CD4-positive, alpha-beta T cell treated with Interleukin-2 at 100 ng/mL for 4 hours (primary cell): ENCODE data around the gene RALGAPA2.

Source experiments
- DNase-seq: peaks from one replicate; pipeline ENCODE4 v3.0.0-alpha.2; 2020; ENCODE audit warnings: low spot score

The RALGAPA2 gene

DNA sequence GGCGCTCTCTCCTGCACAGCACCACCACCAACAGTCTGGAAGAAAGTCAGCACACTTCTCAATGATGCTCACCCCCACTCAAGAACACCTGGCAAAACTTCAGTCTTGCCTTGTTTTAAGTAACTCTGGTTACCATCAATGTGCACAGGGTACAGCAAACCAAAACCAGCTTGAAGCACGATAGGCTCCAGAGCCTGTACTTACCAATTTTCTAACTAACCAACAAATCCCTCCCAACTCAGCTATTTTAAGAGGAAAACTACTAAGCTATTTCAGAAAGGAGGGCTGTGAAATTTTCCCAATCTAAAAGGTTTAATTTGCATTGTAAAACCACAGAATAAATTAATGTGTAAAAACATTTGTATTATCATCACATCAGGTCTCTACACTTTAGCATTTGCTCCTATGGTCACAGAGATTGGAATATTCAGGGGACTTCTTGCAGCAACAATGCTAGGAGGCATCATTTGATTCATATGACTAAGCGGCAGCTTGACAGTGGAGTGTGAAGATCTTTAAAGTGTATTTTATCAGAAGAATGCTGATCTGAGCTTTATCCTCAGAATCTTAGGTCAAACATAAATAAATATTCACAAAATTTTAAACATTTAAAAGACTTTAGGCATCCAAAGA lies 82.8 kb downstream of the RALGAPA2 start:
- DNase-seq = no peak

DNA sequence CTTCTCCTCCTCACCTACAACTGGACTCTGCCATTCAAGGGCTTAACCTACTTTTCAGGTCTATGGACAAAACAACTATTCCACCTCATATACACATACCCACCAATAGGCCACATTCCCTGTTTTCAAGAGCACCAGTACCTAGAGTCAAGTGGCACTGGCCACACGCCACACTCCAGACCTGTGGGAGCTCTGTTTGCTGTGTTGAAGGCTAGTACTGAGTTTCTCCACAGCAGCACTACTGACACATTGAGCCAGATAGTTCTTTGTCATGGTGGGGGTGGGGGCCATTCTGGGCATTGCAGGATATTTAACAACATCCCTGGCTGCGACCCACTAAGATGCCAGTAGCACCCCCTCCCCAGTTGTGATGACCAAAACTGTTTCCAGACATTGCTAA lies 84.1 kb downstream of the RALGAPA2 start:
- DNase-seq = no peak

DNA sequence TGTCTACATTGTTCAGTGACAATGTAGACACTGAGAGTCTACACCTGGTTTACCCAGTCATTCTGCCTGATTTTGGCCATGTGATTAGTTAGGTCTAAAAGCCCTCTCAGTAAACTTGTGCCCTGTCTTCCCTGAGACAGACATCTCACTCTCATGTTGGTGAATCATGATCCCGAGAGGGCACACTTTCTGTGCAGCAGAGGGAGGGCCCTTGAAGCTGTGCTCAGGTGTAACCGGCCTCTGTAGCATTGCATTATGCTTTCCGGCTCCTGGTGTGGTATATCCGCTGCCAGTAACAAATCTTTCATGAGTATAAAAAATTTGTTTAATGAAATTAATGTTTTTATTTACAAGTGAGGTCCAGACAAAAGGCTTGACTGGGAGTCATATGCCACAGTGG lies 85.0 kb downstream of the RALGAPA2 start:
- DNase-seq = no peak

DNA sequence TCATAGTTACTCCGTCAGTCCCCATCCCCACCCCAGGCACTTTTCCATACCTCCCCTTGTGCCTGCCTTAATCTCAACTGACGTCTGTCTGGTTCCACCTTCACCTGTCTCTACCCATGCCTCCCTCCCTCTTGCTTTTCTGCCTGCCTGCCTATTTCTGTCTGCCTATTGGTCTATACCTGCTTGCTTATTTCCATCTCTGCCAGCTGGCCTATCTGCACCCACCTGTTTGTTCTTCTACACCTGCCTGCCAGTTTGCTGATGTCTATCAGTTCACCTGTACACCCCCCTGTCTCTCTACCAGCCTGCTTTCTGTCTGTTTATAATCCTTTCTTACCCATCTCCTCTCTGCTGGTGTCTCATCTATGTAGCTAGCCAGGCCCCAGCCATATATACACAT lies 87.5 kb downstream of the RALGAPA2 start:
- DNase-seq = no peak

DNA sequence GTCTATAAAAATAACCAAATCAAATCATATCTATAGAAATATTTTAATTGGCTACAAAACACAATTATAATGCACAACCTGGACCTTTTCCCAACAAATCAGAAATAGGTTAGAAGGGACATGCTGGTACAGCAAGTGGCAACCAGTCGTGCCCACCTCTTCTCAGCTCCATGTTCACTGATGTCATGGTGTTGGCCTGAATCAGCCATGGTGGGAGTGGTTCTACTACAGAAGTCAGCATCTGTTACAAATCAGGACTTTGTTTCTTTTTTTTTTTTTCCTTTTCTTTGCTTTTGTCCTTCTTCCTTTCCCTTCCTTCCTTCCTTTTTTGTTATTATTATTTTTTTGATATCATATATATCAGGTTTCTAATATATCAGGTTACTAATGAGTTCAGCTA lies 91.2 kb downstream of the RALGAPA2 start:
- DNase-seq = no peak

DNA sequence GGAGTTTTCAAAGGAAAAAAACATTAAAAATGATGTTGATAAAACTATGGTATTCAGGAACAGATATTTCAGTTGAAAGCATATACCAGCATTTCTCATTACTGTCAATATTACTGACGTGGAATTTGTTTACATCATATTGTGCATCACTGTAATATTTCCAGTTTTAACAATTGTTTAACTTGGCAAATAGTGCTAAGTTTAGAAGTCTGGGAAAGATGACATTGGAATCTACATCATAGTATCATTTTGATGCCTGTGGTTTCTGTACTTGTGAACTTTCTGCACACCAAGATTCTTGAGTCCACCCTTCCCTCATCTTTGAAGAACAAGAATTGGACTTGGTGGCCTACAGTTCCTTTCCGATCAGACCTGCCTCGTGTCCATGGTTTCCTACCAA lies 98.1 kb downstream of the RALGAPA2 start:
- no peak for DNase-seq

DNA sequence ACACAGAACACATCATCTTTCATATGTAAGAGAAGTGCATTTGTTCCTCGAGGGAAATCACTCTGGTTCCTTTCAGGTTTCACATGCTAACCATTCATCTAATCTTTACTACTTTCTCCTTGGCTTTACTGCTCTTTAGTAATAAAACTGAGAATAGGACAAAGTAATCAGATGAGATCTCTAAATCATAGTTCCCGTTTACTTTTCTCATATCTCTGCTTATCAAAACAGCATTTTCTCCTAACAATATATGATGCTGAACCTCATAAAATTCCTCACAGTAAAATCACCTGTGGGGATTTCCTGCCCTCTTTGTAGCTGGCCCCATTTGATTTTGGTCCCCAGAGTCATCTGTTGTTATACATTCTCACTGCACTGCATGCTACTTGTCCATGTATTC lies 100.2 kb downstream of the RALGAPA2 start:
- DNase-seq = no peak

DNA sequence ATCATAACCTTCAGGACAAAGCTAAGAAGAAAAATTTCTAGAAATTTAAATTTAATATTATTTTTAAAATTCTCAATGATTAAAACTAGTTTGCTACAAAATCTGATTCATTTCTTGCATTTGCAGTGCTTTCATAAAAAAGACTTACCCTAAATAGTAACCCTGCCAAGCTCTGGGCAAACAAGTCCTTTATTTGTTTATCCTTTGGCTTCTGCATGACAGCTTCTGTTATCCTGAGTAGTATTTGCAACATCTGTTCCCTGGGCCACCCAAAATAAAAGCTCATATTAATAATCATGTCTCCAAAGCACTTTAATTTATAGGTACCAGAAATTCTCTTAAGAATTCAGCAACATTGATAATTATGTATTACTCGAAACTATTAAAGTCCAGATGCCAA lies 101.3 kb downstream of the RALGAPA2 start:
- no peak for DNase-seq

DNA sequence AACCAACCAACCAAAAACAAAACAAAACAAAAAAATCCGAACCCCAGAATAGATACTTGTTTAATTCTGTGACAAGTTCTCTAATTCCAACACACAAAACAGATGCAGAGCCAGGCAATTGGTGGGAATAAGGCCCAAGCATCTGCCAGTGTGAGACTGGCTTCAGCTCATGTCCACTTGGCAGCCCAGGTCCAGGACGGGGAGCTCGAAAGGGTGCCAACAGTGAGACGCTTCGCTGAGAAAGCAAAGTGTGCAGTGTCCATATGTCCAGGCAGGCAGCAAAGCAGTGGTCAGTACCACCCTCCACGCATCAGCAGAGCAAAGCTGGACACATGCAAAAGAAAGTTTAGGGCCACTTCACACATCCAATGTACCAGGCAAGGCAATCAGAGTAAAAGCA lies 102.9 kb downstream of the RALGAPA2 start:
- DNase-seq = no peak

DNA sequence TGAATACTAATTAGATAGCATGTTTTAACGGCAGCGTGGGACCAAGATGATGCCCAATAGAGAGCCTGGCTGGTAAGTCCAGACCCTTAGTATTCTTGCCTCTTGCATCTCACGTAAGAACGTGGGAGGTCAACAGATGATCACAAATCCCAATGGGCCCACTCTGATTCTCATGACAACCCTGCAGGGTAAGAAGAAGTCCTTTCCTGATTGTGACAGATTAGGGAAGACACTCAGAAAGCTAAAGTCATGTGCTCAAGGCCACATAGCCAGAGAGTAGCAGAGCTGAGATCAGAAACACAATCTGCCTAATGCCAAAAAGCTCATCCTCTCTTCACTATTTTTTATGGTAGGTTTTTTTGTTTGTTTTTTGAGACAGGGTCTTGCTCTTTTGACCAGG lies 103.8 kb downstream of the RALGAPA2 start:
- no peak for DNase-seq

DNA sequence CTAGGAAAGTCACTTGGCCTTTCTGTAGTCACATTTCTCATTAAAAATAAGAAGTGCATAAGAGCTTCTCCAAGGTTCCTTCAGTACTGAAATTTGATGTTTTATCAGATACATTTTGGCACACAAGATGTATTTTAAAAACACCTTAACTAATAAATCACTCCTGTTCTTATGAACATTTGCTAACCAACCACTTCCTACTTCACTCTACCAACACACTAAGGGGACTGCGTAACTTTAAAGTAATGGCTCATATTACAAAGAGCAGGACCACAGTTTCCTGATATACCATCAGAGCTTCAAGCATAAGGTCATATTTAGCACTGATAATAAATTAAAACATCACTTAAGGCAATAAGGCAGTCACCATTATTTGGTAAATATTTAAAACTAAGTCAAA lies 104.4 kb downstream of the RALGAPA2 start:
- DNase-seq = no peak

DNA sequence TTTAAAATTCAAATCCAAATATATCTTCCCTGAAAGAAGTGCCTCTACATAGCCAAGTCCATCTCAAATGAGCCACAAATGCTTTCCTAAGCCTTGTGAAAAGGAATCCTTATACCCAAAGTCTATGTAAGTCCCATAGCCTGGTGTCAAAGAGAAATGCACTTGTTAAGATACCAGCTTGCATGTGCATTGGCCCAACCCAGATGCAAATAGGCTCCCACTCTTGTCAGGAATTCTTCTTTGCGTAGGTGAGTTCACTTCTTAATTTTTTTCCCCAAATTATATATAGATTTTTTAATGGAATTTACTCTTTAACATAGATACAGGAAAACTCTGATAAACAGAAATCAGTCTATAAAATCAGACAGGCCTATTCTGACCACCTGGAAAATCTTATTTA lies 105.6 kb downstream of the RALGAPA2 start:
- DNase-seq = no peak

DNA sequence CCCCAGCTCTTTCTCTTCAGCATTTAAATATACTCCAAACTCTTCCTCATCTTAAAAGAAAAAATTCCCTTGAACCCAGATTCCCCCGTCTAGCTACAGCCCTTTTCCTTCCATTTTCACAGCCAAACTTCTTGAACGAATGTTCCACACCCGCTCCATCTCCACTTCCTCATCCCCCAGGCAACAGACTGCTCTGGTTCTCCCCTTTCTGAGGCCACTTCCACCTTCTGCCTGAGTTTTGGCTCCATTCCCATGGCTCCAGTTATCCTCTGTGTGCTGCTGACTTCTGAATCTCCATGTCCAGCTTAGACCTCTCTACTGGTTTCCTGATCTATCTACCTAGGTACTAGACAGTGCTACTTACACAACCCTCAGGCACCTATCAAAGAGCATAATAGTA lies 106.4 kb downstream of the RALGAPA2 start:
- DNase-seq = no peak

DNA sequence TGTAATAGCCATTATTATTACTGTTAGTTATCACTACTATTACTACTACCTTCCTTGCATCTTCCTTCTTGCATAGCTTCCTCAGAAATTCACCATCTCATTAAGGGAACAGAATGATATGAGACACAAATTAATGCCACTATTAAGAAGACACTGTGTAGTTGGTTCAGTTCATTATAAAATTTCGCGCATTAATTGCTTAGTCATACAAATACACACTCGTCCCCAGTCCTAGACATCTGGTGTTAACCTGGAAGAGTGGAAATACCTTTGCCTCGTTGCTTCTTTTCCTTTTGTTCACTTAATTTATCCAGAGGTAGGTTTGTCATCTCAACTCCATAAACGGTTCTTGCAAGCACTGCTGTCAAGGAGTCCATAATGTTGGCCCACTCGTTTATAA lies 107.5 kb downstream of the RALGAPA2 start:
- no peak for DNase-seq

DNA sequence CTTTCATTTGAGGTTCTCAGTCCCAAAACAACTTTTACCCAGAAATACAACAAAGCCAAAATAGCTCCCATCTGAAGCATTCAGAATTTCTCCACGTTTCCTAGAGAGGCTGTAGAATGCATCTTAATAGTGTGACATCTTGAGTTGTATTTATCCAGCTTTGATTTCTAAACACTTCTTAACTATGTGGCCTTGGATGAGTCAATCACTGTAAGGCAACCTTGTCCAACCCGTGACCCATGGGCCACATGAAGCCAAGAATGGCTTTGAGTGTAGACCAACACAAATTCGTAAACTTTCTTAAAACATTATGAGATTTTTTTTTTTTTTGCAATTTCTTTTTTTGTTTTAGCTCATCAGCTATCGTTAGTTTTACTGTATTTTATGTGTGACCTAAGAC lies 108.1 kb downstream of the RALGAPA2 start:
- DNase-seq = no peak

DNA sequence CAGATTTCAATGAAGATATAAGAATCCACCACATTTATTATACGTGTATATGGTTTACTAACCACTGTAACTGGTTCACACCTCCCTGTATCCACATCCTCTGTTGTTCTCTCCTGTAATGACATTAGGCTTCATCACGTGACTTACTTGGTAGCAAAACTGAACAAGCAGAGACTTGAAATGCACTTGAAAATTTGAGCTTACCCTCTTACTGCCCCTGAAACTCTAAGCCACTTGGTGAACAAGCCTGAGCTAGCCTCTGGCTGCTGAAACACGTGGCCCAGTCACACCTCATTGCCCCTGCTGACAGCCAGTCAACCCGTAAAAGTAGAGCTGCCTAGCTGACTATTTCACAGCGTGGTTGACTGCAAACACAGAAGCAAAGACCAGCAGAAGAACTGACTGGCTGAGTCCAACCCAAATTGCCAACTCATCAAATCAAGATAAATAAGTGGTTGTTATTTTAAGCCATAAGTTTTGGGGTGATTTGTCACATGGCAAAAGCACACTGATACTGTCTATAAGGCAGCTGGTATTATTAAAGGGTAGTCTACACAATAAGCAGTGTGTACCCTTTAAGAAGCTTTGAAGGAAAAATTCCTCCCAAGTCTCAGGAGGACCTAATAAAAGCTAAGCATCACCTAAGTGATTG lies 109.0 kb downstream of the RALGAPA2 start:
- DNase-seq = peak; percentile 32

DNA sequence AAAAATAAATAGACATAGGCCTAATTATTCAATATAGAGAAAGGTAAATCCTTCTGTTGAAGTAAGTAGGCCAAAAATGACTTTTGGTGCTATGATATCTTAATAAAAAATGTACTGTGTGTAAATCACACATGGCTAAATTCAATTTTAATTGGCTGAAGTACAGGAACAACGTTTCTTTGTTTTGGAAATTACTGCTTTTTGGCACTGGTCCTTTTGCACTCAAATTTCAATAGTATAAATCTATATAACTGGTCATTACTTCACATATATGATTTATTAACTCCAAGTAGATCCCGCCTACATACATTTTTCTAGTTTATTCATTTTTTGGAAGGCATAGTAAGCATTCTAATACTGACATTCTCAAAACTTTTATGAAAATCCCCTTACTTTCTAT lies 114.5 kb downstream of the RALGAPA2 start:
- no peak for DNase-seq

DNA sequence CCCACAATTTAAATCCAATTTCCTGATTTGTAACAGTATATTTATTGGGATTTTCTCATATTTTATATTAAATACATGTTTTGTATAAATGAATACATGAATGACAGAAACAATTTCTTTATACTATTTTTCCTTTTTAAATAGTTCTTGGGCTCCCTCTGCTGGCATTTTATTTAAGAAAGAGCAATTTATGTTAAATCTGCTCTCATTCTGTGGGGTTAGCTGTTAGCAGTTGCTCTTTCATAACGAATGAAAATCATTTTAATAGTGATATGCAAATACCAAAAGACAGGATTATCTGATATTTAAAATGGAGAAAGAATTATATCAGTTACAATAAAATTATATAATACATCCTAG lies 118.3 kb downstream of the RALGAPA2 start:
- peak; percentile 12 for DNase-seq

DNA sequence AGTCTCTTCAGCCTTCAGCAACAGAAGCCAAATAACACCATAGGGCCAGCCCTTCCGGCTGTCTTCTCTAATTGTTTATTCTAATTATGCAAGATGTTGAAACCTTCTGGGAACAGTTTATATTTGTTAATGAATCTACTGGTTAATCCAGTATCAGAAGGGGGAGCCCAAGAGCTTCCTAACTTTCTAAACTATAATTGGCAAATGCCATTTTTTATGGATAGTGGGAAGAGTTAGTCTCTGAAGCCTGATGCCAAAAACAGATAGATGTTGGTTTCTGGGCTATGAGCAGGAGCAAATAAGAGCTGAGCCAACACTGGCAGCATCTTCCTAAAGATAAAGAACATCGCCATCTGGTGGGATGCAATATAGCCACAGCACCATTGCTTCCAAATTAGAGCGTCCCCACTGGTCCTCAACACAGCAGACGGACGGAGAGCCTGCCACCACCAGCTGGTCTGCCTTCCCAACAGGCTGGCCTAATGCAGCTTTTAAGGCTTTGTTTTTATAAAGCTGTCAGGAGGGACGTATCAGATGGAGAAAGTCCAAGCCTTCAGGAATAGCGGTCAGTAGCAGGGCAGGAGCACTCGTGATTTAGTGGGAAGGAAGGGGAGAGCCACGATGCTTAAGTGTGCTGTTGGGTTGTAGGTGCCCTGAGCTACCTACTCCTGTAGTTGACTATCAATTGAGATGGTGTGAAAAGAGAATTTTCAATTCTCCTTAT lies 118.8 kb downstream of the RALGAPA2 start:
- DNase-seq = peak; percentile 6

DNA sequence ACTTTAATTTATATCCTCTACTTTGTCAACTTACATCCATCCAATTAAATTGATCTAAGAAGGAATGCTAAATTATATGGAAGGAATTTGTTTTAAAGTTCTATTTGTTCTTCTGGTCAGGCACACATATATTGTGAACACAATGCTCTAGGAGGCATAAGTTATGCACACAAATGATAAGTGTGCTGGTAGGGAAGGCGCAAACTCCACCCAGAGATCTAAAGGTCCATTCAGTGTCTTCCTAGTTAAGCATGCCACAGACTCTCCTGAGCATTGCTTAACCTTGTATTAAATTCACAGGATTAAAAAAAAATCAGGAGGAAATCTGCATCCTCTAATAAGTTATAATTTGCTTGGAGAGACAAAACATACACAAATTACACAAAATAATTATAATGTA lies 127.3 kb downstream of the RALGAPA2 start:
- DNase-seq = no peak

DNA sequence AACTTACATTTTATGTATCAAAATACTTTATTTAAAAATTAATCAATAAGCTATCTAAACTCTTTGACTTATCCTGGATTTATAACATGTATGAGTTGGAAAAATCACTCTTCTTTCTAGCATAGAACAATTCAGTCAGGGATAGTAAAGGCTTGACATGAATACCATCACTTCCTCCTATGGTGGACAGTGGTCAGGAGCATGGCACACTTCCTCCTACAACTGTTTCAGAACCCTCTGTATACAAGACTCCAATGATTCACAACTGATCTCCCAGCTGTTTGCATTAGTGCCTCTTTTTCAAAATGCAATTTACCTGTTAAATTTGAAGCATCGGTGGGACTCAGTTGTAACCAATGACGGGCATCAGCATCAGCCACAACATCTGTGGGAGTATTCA lies 129.7 kb downstream of the RALGAPA2 start:
- no peak for DNase-seq

DNA sequence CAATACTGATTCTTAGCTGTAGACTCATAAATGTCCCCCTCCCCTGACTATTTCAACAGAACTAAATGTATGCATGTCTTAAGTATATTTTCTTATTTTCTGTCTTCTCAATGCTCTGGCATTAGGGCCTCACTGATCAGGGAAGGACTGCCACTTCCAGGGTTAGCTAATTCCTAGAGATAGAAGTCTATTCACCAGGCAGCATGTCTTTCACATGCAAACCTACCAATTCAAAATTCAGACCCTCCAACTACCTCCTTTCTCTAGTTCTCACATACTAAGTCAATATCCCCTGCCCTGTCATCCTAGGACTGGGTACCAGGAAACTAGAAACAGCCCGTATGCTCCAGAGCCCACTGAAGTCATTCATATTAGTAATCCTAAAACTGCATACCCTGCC lies 132.3 kb downstream of the RALGAPA2 start:
- no peak for DNase-seq

DNA sequence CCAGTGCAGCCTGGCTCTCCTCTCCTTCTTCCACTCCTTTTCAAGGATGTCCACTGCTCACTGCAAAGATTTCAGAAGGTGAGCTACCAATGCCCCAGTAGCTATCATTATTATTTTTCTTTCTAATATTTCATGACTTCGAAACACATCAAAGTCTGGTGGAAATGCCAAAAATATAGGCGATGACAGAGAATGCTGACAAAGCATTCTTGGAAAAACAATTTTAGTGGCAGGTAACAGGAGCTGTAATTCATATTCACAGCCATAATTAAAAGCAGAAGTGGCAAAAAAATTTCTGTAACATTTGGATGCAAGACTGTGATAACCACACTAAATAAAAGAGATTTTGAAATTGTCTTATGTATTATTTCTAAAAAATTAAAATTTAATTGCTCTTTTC lies 133.6 kb downstream of the RALGAPA2 start:
- no peak for DNase-seq

DNA sequence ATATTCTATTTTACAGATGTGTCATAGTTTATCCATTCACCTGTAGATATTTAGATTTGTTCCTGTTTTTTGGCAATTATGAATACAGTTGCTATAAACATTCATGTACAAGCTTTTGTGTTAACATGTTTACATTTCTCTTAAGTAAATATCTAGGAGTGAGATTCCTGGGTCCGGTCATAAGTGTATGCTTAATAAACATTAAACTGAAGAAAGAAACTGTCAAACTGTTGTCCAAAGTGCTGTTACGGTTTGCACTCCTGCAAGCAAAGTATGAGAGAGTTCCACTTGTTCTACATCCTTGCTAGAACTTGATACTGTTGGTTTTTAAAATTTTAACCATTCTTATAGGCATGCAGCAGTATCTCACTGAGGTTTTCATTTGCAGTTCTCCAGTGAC lies 138.6 kb downstream of the RALGAPA2 start:
- DNase-seq = no peak
